Suppressor macrophage (primary cell): ENCODE results near the gene METTL2B.

Source experiments
- DNase-seq, 4 experiments: peaks; one replicate each; pipeline ENCODE4 v3.0.0-alpha.2; 2020 to 2022
- total RNA-seq, 17 experiments: gene quantifications; one replicate each; lab custom pipeline; 2026; ENCODE audit warnings: mixed read lengths in 6 of 17, inconsistent platforms in 3 of 17; lab: John Stamatoyannopoulos, UW

The METTL2B gene, protein sequence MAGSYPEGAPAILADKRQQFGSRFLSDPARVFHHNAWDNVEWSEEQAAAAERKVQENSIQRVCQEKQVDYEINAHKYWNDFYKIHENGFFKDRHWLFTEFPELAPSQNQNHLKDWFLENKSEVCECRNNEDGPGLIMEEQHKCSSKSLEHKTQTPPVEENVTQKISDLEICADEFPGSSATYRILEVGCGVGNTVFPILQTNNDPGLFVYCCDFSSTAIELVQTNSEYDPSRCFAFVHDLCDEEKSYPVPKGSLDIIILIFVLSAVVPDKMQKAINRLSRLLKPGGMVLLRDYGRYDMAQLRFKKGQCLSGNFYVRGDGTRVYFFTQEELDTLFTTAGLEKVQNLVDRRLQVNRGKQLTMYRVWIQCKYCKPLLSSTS
- total RNA-seq, result 7.5 to 31.8 (median 24.7) reads per million in 17 experiments

DNA sequence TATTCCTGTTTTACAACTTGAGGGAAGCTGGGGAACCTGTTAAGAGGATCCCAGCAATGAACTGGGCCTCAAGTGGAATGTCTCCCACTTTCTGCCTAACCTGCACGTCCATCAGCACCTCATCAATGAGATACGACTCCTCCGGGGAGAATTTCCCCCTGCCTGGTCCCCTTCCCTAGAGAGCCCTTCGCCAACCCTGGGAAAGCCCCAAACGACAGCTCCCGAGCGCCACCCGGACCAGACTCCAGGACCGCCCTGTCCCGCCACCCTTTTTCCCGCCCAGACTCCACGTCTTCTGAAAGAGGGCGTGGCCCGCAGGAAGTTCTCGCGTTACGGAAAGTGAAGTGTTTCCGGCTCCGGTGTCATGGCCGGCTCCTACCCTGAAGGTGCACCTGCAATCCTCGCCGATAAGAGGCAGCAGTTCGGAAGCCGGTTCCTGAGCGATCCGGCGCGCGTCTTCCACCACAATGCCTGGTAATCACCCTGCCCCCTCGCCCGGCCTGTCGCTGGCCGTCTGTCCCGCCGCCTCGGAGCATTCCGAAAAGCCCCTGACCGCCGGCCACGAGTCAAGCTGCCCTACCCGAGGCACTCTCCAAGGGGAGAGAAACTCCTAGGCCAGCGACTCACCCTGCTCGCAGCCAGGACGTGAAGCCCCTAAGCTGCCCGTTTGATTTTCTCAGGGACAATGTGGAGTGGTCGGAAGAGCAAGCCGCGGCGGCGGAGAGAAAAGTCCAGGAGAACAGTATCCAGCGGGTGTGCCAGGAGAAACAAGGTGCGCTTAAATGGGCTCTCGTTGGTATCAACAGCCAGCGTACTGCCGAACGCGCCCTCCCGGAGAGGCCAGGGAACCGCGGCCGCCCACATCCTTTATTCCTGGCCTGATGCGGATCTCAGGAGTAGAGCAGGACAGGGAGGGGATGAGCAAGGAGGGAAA, at the start of gene METTL2B:
METTL2B (plus strand) TSS at position 347 of the 934 bp plus-strand sequence; CDS start at position 365, 18 bp downstream.
- DNase-seq, result peak; percentile 93 to 96 (median 96)

DNA sequence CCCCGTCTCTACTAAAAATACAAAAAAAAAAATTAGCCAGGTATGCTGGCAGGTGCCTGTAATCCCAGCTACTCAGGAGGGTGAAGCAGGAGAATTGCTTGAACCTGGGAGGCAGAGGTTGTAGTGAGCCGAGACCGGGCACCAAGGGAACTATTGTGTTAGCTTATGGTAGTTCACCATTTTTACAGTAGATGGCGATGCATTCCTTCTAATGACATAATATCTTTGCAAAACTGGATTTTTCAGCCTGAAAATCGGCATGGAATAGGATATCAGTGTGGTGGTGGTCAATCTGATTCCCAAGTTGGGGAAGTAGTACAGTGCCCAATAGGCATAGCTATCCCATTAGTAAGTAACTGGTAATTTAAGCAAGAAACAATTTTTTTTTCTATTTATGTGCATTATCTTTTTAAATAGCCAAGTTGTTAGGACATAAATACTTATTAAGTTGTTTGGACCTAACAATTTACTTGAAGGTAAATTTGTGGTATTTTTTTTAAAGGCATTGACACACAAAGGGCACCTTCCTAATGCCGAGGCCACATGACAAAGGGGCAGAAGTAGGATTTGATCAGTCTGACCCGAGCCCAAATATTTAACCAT, 49.2 kb upstream of the METTL2B start:
- peak; percentile 48 to 89 (median 80) for DNase-seq

DNA sequence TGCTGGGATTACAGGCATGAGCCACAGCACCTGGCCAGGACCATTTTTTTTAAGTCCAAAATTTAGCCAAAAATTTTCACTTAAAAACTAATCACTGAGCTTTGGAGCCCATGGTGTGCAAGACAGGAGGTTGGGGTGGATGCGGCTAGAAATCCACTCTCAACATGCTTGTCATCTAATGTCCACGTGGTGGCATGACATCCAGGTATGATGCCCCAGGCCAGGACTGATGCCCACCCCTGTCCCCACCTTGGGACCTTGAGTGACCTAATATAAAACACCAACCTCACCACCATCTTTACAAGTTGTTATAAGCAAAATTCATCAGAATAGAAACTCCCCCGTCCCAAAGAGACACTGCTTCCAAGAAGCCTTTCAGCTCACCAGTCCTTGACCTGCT, 46.3 kb upstream of the METTL2B start:
- DNase-seq, result no peak

DNA sequence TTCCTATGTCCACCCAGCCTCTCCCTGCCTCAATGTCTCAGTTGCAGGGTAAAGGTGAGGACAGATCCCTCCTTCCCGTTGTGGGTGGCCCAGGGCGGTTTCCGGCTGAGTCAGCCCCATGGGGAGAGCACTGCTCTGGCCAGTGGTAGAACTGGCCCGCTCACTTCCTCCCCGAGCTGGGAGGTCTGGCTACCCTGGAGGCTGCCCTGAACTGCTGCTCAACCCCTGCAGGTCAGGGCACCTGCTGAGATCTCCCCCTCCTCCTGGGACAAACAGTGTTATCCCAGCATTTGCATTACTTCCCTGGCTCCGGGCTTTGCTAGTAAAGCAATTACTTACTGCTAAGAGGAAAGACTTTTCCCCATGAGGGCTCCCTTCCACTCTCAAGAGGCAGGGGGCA, 45.3 kb upstream of the METTL2B start:
- DNase-seq, result peak in 3 of 4 experiments; percentile 34 to 50 (median 36)

DNA sequence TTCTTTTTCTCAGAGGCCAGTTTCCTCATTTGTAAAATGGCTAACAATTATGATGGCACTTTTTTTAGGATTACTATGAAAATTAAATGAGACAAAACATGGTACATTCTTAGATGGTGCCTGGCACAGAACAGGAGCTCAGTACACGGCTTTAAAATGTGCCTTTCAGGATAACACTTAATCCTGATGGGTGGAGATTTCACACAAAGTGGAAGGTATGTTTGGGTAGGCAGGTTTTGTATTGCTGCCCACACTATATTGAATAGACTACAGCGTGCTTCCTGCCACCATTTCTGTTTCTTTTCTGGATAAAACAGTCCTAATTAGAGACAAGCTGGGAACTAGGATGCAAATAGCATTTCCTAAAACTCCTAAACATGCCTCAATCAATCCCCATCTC, 44.8 kb upstream of the METTL2B start:
- no peak for DNase-seq

DNA sequence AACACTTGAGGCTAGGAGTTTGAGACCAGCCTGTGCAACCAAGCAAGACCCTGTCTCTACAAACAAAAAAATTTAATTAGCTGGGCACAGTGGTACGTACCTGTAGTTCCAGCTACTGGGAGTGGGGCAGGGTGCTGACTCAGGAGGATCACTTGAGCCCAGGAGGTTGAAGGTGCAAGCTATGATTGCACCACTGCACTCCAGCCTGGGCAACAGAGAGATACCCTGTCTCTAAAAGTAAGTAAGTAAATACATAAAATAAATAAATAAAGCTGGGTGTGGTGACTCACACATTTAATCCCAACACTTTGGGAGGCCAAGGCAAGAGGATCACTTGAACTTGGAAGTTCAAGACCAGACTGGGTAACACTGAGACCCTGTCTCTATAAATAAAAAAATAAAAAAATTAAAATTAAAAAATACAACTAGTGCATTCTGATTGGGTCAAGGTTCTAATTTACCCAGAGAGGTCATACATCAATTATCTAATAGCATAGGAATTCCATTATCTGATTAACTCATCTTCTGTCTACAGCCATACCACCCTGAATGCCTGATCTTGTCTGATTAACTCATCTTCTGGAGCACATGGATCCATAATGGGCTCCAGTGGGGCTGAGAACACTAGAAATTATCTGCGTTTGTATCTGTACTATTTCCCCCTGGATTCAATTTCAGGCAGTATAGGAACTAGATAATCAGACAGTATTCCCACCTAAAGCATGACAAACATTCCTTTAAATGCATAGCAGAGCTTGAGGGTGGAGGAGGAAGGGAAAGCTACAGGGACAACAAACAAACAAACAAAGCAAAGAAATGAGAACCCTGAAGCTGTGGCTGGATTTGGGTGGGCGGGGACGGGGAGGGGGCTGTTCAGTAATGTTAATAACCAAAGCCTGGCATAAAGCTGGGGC, 41.9 kb upstream of the METTL2B start:
- no peak for DNase-seq

DNA sequence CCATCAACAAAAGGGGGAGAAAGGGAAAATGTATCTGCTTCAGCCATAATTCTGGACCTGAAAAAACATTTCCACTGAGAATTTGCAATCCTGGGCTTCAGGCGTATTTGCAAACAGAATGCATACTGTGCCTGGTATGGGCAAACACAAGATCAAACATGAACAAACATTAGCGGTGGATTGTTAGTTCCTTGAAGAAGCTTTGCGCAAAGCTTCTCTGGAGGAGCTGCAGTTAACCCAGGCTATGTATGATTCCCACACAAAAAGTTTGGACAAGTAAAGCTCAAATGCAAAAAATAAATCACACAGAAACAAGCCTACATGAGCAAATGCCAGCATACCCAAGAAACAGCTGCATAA, 41.2 kb upstream of the METTL2B start:
- no peak for DNase-seq

DNA sequence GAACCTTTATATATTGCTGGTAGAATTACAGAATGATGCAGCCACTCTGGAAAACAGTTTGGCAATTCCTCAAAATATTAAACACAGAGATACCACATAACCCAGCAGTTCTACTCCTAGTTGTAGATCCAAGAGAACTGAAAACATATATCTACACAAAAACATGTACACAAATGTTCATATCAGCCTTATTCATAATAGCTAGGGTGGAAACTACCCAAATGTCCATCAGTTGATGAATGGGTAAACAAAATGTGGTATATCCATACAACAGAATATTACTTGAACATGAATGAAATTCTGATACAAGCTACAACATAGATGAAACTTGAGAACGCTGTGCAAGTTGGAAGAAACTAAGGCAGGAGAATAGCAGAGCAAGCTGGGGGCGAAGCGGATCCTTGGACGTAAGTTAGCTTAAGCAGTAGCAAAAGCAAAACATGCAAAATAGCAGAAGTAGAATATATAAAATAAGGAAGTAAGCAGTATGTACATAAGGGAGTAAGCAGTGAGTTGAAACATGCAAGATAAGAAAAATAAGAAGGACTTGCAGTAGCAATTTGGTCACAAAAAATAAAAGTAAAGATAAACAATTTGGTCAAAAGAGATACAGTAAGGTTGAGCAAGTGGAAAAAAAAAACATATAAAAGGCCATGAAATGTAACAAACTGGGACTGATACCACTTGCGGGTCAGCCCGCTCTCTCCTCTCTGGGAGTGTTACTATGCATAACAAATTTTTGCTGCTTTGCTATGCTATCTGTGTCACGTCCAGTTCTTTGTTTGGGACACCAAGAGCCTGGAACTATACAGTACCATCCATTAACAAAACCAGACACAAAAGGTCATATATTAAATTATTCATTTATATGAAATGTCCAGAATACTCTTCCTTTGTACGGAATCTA, 38.9 kb upstream of the METTL2B start:
- DNase-seq, result peak; percentile 58 to 88 (median 82)

DNA sequence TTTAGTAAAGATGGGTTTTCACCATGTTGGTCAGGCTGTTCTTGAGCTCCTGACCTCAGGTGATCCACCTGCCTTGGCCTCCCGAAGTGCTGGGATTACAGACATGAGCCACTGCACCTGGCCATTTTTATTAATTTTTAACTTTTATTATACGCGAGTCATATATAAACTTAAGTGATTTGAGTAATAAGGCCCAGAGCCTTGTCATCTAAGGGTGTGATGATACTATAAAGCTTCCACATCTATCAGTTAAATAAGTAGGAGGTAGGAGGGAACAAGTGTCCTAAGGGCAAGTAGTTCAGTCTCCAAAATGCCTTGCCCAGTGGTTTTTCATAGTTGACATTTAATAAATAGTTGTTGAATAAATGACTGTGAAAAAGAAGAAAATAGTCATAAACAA, 34.2 kb upstream of the METTL2B start:
- no peak for DNase-seq

DNA sequence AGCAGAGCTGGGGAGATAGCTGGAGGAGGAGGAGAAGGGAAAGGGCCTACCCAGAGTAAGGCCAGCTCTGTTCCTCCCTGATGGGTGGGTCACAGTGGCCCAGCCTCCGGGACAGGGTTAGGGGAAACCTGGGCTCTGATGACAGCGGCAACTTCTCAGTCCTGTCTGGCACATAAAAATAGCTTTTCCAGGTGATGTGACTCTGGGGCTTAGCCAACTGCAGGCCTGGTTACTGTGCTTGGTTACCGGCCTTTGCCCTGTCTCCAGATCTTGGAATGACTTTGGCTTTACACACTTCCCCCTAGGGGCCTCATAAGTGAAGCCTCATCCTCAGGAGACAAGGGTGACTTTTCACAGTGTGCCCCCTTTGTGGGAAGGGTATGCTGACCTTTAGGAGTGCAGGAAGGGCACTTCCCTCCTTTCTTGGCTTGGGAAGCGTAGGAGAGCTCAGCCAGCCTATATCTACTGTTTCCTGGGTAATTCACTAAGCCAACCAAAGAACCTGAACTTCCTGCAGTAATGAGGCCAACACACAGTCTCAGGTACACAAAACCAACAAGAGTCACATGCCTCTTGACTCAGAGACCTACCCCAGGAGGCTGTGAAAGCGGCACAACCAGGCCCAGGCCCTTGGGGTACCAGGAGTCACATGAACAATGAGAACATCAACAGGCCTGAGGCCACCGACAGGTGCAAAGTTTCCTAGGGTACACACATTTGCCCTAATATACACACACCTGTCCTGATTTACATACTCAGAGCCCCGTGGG, 32.5 kb upstream of the METTL2B start:
- no peak for DNase-seq

DNA sequence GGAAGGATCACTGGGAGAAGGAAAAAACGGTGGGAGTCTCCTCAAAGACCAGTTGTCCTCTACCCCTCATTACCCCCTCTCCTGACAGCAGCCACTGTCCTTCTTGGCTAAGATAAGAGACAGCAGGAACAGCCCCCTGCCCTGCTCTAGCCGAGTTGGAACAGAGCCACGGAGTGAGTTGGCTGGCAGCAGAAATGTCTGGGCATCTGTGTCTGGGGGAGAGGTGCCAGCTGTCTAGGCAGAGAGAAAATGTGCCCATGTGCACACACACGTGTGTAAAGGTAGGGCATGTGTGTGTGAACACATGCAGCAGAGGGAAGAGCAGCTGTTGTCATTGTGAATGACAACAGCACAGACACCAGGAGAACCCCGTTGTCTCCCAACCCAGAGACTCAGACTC, 30.2 kb upstream of the METTL2B start:
- DNase-seq, result no peak

DNA sequence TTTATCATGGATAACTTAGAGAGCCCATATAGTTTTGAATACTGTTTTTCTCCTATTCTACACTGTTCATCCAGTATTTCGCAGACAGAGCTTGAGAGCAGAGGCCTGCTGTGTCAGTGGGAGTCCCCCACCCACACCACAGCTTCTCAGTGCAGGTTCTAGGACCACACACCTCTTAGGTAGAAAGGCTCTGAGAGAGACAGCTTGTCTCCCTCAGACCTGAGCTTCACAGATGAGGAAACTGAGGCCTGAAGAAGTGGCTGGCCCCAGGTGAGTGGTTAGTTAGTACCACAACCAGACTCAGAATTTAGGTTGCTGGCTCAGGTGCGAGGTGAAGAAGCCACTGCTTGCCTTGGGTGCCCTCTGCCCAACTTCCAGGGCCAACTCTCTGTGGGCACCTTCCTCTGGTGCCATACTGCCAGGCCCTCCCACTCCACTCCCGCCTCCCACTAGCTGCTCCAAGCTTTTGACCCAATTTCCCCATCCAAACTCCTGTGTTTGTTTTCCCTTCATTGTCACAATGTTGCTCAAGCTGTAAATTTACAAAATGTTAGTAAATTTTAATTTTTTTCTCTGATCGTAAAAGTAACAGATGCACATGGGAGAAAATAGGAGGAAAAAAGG, 28.5 kb upstream of the METTL2B start:
- DNase-seq, result peak in 3 of 4 experiments; percentile 56 to 59 (median 57)

DNA sequence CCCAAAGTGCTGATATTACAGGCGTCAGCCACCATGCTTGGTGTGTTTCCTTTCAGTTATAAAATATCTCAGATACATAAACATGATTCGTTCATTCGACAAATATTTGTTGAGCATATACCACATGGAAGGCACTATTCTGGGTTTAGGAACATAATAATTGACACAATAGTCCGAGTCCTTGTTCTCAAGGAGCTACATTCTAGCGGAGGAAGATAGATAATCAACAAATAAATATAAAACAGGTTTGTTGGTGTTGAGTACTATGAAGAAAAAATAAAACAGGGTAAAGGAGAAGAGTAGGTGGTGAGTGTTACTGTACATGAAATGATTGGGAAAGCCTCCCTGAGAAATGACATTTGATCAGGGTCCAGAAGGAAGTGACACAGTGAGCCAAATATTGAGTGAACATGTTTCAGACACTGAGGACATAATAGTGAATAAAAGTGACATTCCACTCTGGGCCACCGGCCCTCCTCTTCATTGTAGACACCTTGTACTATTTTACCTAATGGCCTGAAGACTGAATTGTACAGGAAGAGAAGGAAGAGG, 27.7 kb upstream of the METTL2B start:
- DNase-seq, result peak; percentile 31 to 76 (median 62)

DNA sequence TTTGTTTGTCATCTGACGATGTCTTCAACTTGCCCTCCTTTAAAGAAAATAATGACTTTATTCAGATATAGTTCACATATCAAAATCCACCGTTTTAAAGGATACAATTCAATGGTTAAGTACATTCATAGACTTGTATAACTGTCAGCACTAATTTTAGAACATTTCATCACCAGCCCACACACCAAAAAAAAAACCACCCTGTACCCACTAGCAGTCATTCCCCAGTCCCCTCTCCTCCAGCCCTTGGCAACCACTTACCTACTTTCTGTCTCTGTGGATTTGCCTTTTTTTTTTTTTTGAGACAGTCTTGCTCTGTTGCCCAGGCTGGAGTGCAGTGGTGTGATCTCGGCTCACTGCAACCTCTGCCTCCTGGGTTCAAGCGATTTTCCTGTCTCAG, 26.1 kb upstream of the METTL2B start:
- peak; percentile 47 to 73 (median 68) for DNase-seq

DNA sequence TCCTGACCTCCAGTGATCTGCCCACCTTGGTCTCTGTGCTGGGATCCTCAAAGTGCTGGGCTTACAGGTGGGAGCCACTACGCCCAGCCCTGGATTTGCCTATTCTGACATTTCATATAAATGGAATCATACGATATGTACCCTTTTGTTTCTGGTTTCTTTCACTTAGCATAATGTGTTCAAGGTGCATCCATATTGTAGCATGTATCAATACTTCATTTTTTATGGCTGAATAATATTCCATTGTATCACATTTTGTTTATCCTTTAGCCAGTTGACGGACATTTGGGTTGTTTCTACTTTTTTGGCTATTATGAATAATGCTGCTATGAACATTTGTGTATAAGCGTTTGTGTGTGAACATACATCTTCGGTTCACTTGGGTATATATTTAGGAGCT, 25.6 kb upstream of the METTL2B start:
- DNase-seq, result no peak

DNA sequence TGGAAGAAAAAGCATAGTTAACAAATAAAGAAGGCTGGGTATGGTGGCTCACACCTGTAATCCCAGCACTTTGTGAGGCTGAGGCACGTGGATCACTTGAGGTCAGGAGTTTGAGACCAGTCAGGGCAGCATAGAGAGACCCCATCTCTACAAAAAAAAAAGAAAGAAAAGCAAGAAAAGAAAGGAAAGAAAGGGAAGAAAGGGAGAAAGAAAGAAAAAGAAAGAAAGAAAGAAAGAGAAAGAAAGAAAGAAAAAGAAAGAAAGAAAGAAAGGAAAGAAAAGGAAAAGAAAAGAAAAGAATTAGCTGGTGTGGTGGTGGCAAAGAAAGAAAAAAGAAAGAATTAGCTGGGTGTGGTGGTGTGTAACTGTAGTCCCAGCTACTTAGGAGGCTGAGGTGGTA, 24.0 kb upstream of the METTL2B start:
- DNase-seq, result no peak

DNA sequence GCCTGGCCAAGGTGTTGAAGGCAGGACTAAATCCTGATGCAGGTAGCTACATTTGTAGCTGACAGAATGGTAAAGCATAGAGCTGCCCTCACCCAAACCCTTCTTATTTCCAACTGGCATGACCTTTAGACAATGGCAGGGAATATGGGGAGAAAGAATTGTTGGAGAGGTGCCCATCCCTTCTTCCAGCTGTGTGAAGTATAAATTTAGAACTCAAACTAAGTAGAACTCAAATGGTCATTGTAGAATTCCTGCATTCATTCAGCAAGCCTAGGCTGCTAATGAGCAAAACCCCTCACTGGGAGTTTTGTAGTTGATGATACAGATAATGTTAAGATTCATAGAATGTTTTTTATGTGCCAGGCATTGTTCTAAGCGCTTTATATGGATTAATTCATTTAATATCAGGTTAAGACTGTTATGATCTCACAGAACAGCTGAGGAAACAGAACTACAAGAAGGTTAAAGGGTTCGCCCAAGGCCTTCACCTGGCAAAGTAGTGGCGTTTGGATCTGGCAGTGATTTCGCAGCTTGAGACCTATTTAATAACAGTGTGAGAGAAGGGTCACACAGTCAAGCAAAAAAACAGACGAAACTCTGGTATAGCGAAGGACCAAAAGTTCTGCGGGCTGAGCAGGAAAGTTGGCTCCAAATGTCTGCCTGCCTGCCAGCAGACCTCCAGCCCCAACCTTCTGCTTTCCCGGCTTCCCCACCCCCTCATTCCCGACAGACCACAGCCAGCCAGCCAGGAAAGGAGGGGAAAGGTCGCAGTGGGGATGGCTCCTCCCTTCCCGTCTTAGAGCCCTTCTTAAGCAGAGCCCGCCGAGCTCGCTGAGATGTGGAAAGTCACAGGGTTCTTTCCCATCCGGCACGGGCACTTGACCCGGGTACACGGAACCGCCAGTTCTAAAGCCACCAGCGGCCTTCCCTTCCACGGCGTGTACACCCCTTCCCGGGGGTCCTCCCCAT, 22.4 kb upstream of the METTL2B start:
- DNase-seq, result no peak
